GM23338 (cell line): ENCODE data around the gene PCDHGA7.

Experiments
- CREB1 ChIP-seq: fragments of 250-450 bp; sonication (Bioruptor Pico); IDR thresholded peaks from 2 replicates; pipeline ENCODE4 v1.5.0; 2020; ENCODE audit warnings: low read depth, mild to moderate bottlenecking, moderate library complexity
- CTCF ChIP-seq, 2 experiments: fragments of 200-600 bp in 1 of 2; sonication (generic) in 1 of 2; conservative IDR thresholded peaks; 2 replicates each; pipeline versions ENCODE4 v1.5.1 to v1.6.1; 2016 to 2017; ENCODE audit warnings: antibody characterized with exemption in 2 of 2, low read depth in 2 of 2, mild to moderate bottlenecking in 2 of 2, moderate library complexity in 1 of 2
- EZH2 ChIP-seq: fragments of 200-600 bp; sonication (generic); IDR thresholded peaks from one replicate; pipeline ENCODE4 v1.8.0; 2017; ENCODE audit warnings: antibody characterized with exemption, mild to moderate bottlenecking, low read depth; ENCODE audit not compliant: unreplicated experiment
- EZH2phosphoT487 ChIP-seq: fragments of 200-600 bp; sonication (generic); IDR thresholded peaks from one replicate; pipeline ENCODE4 v1.8.1; 2018; ENCODE audit warnings: antibody characterized with exemption; ENCODE audit not compliant: unreplicated experiment
- POLR2AphosphoS5 ChIP-seq: IDR thresholded peaks from 2 replicates; pipeline ENCODE4 v1.6.1; 2016; ENCODE audit warnings: antibody characterized with exemption, low read depth
- TF ChIP-seq, protein P1 (sequence below): IDR thresholded peaks from 2 replicates; pipeline ENCODE4 v1.6.1; 2016; ENCODE audit warnings: antibody characterized with exemption

DNA sequence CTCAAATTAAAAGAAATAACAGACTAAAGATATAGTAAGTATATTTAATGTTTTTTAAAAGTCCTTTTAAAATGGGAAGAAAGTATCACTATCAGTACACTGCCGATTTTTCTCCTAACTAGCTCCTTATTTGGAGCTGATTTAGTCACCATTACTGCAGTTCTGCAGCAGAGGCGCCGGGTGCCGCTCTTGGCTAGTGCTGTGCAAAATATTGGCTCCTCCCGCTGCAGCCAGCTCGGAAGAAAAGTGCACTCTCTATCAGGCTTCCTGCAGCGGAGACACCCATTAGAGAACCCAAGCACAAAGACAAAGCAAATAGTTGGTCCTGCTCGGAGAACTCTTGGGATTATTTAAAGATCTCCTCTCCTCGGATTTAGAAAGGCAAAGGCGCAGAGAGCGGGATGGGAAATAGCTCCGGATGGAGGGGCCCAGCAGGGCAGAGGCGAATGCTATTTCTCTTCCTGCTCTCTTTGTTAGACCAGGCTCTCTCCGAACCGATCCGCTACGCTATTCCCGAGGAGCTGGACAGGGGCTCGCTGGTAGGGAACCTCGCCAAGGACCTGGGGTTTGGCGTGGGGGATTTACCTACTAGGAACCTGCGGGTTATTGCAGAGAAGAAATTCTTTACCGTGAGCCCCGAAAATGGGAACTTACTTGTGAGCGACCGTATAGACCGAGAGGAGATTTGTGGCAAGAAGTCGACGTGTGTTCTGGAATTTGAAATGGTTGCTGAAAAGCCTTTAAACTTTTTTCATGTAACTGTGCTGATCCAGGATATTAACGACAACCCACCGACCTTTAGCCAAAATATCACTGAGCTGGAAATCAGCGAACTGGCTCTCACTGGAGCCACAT is 12.3 kb upstream of the PCDHGA7 start, which contains the start of gene PCDHGB3:
- TF ChIP-seq EZH2, result no peak
- peak; percentile 55 to 62 for TF ChIP-seq CTCF (conservative IDR thresholded peaks at IDR 0.05; ENCODE audit: low read depth in 2 of 2)
- no peak for TF ChIP-seq POLR2AphosphoS5
- TF ChIP-seq, protein P1, sequence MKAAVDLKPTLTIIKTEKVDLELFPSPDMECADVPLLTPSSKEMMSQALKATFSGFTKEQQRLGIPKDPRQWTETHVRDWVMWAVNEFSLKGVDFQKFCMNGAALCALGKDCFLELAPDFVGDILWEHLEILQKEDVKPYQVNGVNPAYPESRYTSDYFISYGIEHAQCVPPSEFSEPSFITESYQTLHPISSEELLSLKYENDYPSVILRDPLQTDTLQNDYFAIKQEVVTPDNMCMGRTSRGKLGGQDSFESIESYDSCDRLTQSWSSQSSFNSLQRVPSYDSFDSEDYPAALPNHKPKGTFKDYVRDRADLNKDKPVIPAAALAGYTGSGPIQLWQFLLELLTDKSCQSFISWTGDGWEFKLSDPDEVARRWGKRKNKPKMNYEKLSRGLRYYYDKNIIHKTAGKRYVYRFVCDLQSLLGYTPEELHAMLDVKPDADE, result no peak
- TF ChIP-seq EZH2phosphoT487, result no peak
- TF ChIP-seq CREB1 (CRISPR knock-in tag), result no peak
